Natural killer cell (primary cell): ENCODE results near the gene LRG1. TPM values are rescaled to one million over a fixed set of nuclear protein-coding genes. Genes with fewer than 3 reads are reported as not detected.

Experiments used
- ATAC-seq, 3 donors: fragments of 150-1000 bp in 2 of 3; fragments of 200-7000 bp in 1 of 3; cut with Tn5 transposase; 1 replicate in 1 of 3; 2 replicates in 2 of 3; pipeline ENCODE4 v1.10.0; 2021; ENCODE audit warnings: mild to moderate bottlenecking in 2 of 3, moderate library complexity in 2 of 3
- DNase-seq, 2 donors: peaks; one replicate each; pipeline versions ENCODE4 v3.0.0 to v3.0.0-alpha.2; 2013 to 2021; ENCODE audit warnings: mixed read lengths in 1 of 2
- H3K27ac ChIP-seq: one replicate; pipeline ENCODE4 v1.5.1; 2013; ENCODE audit warnings: mild to moderate bottlenecking, low read length
- H3K27me3 ChIP-seq: one replicate; pipeline ENCODE4 v1.6.1; 2013; ENCODE audit warnings: low read length; ENCODE audit not compliant: control insufficient read depth, insufficient read depth
- H3K36me3 ChIP-seq: one replicate; pipeline ENCODE4 v1.6.1; 2013; ENCODE audit warnings: low read length; ENCODE audit not compliant: control insufficient read depth, insufficient read depth
- H3K4me1 ChIP-seq: one replicate; pipeline ENCODE4 v1.6.1; 2013; ENCODE audit warnings: low read length; ENCODE audit not compliant: control insufficient read depth, insufficient read depth
- H3K4me3 ChIP-seq: one replicate; pipeline ENCODE4 v1.5.1; 2013; ENCODE audit warnings: low read length
- H3K9me3 ChIP-seq: one replicate; pipeline ENCODE4 v1.6.1; 2013; ENCODE audit warnings: low read length; ENCODE audit not compliant: control insufficient read depth, insufficient read depth
- H3K27ac Mint-ChIP-seq, 2 donors: one replicate each; pipeline ENCODE4 v1.8.0; 2022; ENCODE audit warnings: mild to moderate bottlenecking in 2 of 2, mixed read lengths in 2 of 2, moderate library complexity in 1 of 2
- H3K27me3 Mint-ChIP-seq, 2 donors: one replicate each; pipeline ENCODE4 v1.8.0; 2022; ENCODE audit warnings: low read depth in 2 of 2, mixed read lengths in 2 of 2
- H3K36me3 Mint-ChIP-seq: one replicate; pipeline ENCODE4 v1.8.0; 2022; ENCODE audit warnings: mixed read lengths
- H3K4me1 Mint-ChIP-seq, 2 donors: one replicate each; pipeline ENCODE4 v1.8.0; 2022; ENCODE audit warnings: mixed read lengths in 2 of 2
- H3K4me3 Mint-ChIP-seq: one replicate; pipeline ENCODE4 v1.8.0; 2022; ENCODE audit warnings: mild to moderate bottlenecking, moderate library complexity, mixed read lengths
- H3K9me3 Mint-ChIP-seq, 2 donors: one replicate each; pipeline ENCODE4 v1.8.0; 2022; ENCODE audit warnings: mixed read lengths in 2 of 2
- WGBS: methylation state at CpG from one replicate; pipeline ENCODE4 v1.1.7; 2013; ENCODE audit warnings: missing lambda C conversion rate; ENCODE audit not compliant: insufficient coverage; 5-methylcytosine and 5-hydroxymethylcytosine counted together
- intact Hi-C: fragments of 100-400 bp; cut with micrococcal nuclease; formaldehyde crosslinking; loops from one replicate; pipeline ENCODE4 v1.14.2; 2022
- total RNA-seq, 4 donors: library from RNA; stranded (reverse); fragments of 120-200 nt in 1 of 4; gene quantifications; one replicate each; pipeline versions ENCODE4 v1.2.3 to v1.2.4, GENCODE V29; 2013 to 2022
- TF ChIP-seq, protein P1 (sequence below): fragments of 200-600 bp; IDR thresholded peaks from one replicate; pipeline ENCODE4 v1.8.0; 2022; ENCODE audit warnings: antibody characterized with exemption

The LRG1 gene
- total RNA-seq, 3 donors from 2014 or later (not counting 1 experiment from before 2014, with no cell fraction given) = 1.8 TPM; not detected in 2

DNA sequence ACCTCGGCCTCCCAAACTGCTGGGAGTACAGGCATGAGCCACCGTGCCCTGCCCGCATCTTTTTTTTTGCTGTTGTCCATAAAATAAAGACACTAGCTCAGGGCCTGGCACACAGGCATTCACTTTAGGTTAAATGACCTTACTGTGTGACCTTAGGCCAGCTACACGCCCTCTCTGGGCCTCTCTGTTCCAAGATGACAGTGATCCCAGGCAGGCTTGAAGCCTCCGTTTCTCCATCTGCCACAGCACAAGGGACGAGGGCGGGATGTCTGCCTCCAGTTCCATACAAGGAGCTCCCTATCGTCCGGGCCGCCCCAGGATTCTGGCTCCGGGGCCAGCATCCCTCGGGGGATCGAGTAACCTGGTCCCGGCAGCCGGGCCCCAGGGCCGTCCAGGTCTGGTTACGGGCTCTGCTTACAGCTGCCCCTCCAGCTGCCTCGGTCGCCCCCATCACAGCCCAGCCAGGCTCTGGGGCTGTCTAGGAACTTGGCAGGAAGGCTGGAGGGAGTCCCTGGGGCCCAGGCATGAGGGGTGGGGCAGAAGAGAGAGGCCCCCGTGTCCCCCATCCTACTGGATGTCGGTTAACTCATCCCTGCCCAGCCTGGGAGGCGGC lies 31.6 kb upstream of the LRG1 start:
- intact Hi-C loops = loop anchor here (10.0 kb wide), 1 partner anchor 233 kb away; no protein-coding TSS in a partner anchor
- no peak overlapping the region for H3K4me3 ChIP-seq
- H3K4me1 ChIP-seq = no peaks in the 10 kb centered on the region
- peaks cover 4% of the 10 kb centered on the region for H3K27me3 ChIP-seq
- 80% methylated on average over 22 of the region's 22 CpGs for WGBS
- Mint-ChIP-seq H3K27ac (no peak overlapping the region), H3K4me3 (no peak overlapping the region), H3K36me3 (no peaks in the 10 kb centered on the region), H3K27me3 (peaks cover 6 to 19% of the 10 kb centered on the region in 2 donors), H3K4me1 (peaks cover 0 to 12% of the 10 kb centered on the region in 2 donors), H3K9me3 (no peaks in the 10 kb centered on the region)
- no peak overlapping the region for H3K27ac ChIP-seq
- DNase-seq (no peak), ATAC-seq (no peak)
- H3K36me3 ChIP-seq = no peaks in the 10 kb centered on the region
- H3K9me3 ChIP-seq = no peaks in the 10 kb centered on the region
- TF ChIP-seq, protein P1, sequence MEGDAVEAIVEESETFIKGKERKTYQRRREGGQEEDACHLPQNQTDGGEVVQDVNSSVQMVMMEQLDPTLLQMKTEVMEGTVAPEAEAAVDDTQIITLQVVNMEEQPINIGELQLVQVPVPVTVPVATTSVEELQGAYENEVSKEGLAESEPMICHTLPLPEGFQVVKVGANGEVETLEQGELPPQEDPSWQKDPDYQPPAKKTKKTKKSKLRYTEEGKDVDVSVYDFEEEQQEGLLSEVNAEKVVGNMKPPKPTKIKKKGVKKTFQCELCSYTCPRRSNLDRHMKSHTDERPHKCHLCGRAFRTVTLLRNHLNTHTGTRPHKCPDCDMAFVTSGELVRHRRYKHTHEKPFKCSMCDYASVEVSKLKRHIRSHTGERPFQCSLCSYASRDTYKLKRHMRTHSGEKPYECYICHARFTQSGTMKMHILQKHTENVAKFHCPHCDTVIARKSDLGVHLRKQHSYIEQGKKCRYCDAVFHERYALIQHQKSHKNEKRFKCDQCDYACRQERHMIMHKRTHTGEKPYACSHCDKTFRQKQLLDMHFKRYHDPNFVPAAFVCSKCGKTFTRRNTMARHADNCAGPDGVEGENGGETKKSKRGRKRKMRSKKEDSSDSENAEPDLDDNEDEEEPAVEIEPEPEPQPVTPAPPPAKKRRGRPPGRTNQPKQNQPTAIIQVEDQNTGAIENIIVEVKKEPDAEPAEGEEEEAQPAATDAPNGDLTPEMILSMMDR = no peak

DNA sequence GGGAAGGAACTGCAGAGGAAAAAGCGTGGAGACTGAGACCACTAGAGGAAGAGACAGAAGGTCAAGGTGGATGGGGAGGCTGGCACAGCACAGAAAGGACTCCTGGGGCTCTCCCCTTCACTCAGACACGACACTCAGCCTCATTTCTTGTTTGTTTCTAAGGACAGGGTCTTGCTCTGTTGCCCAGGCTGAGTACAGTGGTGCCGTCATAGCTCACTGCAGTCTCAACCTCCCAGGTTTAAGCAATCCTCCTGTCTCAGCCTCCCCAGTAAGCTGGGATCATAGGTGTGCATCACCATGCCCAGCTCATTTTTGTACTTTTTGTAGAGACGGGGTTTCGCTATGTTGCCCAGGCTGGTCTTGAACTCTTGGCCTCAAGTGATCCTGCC lies 31.1 kb upstream of the LRG1 start:
- WGBS = 85% methylated on average over 5 of the region's 5 CpGs
- Histone ChIP-seq H3K4me3 (no peak overlapping the region), H3K4me1 (no peaks in the 10 kb centered on the region), H3K27me3 (peaks cover 4% of the 10 kb centered on the region), H3K36me3 (no peaks in the 10 kb centered on the region), H3K9me3 (no peaks in the 10 kb centered on the region), H3K27ac (no peak overlapping the region)
- intact Hi-C loops = loop anchor here (10.0 kb wide), 1 partner anchor 234 kb away; no protein-coding TSS in a partner anchor
- H3K36me3 Mint-ChIP-seq = no peaks in the 10 kb centered on the region
- H3K4me3 Mint-ChIP-seq = no peak overlapping the region
- peaks cover under 1 to 14% of the 10 kb centered on the region in 2 donors for H3K27me3 Mint-ChIP-seq
- no peaks in the 10 kb centered on the region for H3K9me3 Mint-ChIP-seq
- ATAC-seq (no peak), DNase-seq (no peak)
- H3K27ac Mint-ChIP-seq = no peak overlapping the region
- peaks cover 0 to 10% of the 10 kb centered on the region in 2 donors for H3K4me1 Mint-ChIP-seq
- TF ChIP-seq, protein P1 = no peak

DNA sequence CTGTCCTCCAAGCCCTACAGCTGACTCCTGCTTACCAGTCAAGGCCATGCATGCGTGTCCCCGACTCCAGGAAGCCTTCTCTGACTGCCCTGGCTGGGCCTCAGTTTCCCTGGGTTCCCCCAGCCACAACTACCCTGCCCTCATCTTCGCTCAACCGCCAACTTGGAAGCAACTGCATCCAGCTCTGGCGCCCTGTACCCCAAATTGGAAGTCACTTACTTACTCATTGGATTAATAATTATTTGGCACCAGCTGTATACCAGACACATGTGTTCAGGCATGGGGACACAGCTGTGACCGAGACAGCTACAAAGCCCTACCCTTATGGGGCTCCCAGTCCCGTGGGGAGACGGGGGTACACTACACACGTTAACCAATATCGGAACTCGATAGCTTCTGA lies 30.6 kb upstream of the LRG1 start:
- Histone ChIP-seq H3K27me3 (no peaks in the 10 kb centered on the region), H3K4me1 (no peaks in the 10 kb centered on the region), H3K27ac (no peak overlapping the region), H3K9me3 (no peaks in the 10 kb centered on the region), H3K4me3 (no peak overlapping the region), H3K36me3 (no peaks in the 10 kb centered on the region)
- DNase-seq (no peak), ATAC-seq (no peak)
- Mint-ChIP-seq H3K4me1 (peaks cover 0 to 8% of the 10 kb centered on the region in 2 donors), H3K4me3 (no peak overlapping the region), H3K27ac (no peak overlapping the region), H3K9me3 (no peaks in the 10 kb centered on the region), H3K27me3 (peaks cover 0 to 11% of the 10 kb centered on the region in 2 donors), H3K36me3 (no peaks in the 10 kb centered on the region)
- intact Hi-C loops = loop anchor here (10.0 kb wide), 1 partner anchor 234 kb away; no protein-coding TSS in a partner anchor
- TF ChIP-seq, protein P1 = no peak
- WGBS = 85% methylated on average over 11 of the region's 11 CpGs

DNA sequence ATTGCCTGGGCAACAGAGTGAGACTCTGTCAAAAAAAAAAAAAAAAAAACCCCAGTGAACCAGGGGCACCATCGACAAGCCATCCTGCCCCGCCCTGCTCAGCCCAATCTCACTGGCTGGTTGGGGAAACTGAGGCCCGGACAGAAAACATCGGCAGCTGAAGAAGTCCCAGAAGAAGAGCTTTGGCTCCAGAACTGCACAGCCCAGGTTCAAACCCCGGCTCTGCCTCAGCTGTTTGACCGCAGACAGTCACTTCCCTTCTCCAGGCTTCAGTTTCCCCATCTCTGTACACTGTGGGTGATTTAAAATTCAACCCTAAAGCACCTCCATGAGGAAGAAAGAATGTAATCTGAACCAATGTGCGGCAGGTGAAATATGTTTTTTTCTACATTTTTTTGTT lies 29.1 kb upstream of the LRG1 start:
- Mint-ChIP-seq H3K27ac (no peak overlapping the region), H3K36me3 (no peaks in the 10 kb centered on the region), H3K9me3 (no peaks in the 10 kb centered on the region), H3K4me1 (peaks cover 0 to 8% of the 10 kb centered on the region in 2 donors), H3K27me3 (peaks cover 0 to 5% of the 10 kb centered on the region in 2 donors), H3K4me3 (no peak overlapping the region)
- H3K4me3 ChIP-seq = no peak overlapping the region
- DNase-seq (no peak), ATAC-seq (no peak)
- no peaks in the 10 kb centered on the region for H3K4me1 ChIP-seq
- TF ChIP-seq, protein P1 = no peak
- no peaks in the 10 kb centered on the region for H3K36me3 ChIP-seq
- no peak overlapping the region for H3K27ac ChIP-seq
- H3K9me3 ChIP-seq = no peaks in the 10 kb centered on the region
- 59% methylated on average over 7 of the region's 7 CpGs for WGBS
- H3K27me3 ChIP-seq = no peaks in the 10 kb centered on the region
- intact Hi-C loops = no loop called here
